A673 (cell line): Measurements from ENCODE around the gene RNF167. TPM values are rescaled to one million over a fixed set of nuclear protein-coding genes. Genes with fewer than 3 reads are reported as not detected.

Source experiments
- BruUV-seq: library from RNA; stranded (reverse); fragments of 400-500 nt; replicated peaks from 2 replicates; lab custom pipeline; 2021; lab: Mats Ljungman, UMichigan
- CTCF ChIA-PET: fragments of 300-600 bp; sonication (Branson Sonifier 250); formaldehyde crosslinking; loops from one replicate; lab custom pipeline; 2022; ENCODE audit warnings: antibody characterized with exemption; lab: Charles Lee
- POLR2A ChIA-PET: fragments of 300-600 bp; sonication (Branson Sonifier 250); formaldehyde crosslinking; loops from one replicate; lab custom pipeline; 2022; ENCODE audit warnings: antibody characterized with exemption; ENCODE audit not compliant: low non-redundant PET; lab: Charles Lee
- DNase-seq: peaks from one replicate; pipeline ENCODE4 v3.0.0-alpha.2; 2015; ENCODE audit warnings: low spot score
- H3K27ac ChIP-seq: fragments of 200-600 bp; sonication (generic); 2 replicates; pipeline ENCODE4 v1.5.1; 2016; ENCODE audit warnings: mixed run types, low read depth, mild to moderate bottlenecking, mixed read lengths, antibody characterized with exemption, low read length; ENCODE audit not compliant: poor library complexity, severe bottlenecking
- H3K27me3 ChIP-seq: fragments of 200-600 bp; sonication (generic); replicated peaks from 2 replicates; pipeline ENCODE4 v1.6.1; 2017; ENCODE audit warnings: mixed run types, low read depth, mild to moderate bottlenecking, mixed read lengths, antibody characterized with exemption, low read length; ENCODE audit not compliant: insufficient read depth, poor library complexity
- H3K36me3 ChIP-seq: fragments of 200-600 bp; sonication (generic); 2 replicates; pipeline ENCODE4 v1.6.1; 2016; ENCODE audit warnings: mixed run types, mild to moderate bottlenecking, mixed read lengths, antibody characterized with exemption, low read length; ENCODE audit not compliant: insufficient read depth, poor library complexity, severe bottlenecking
- H3K4me1 ChIP-seq: fragments of 200-600 bp; sonication (generic); 2 replicates; pipeline ENCODE4 v1.6.1; 2017; ENCODE audit warnings: mixed run types, mild to moderate bottlenecking, mixed read lengths, antibody characterized with exemption, low read length; ENCODE audit not compliant: insufficient read depth, poor library complexity, severe bottlenecking
- H3K4me3 ChIP-seq: fragments of 200-600 bp; sonication (generic); 2 replicates; pipeline ENCODE4 v1.5.1; 2016; ENCODE audit warnings: low read depth, mixed run types, mild to moderate bottlenecking, mixed read lengths, low read length; ENCODE audit not compliant: poor library complexity, severe bottlenecking
- H3K9me3 ChIP-seq: fragments of 200-600 bp; sonication (generic); 2 replicates; pipeline ENCODE4 v1.6.1; 2016; ENCODE audit warnings: mixed run types, low read depth, mild to moderate bottlenecking, mixed read lengths, antibody characterized with exemption, low read length; ENCODE audit not compliant: poor library complexity, severe bottlenecking
- CTCF ChIP-seq: fragments of 300-800, 200-600 bp; sonication (generic); conservative IDR thresholded peaks from 2 replicates; pipeline ENCODE4 v1.5.1; 2017; ENCODE audit warnings: low read depth, mild to moderate bottlenecking, antibody characterized with exemption, low read length, moderate library complexity, mixed read lengths
- EZH2 ChIP-seq: fragments of 200-600 bp; sonication (generic); IDR thresholded peaks from 2 replicates; pipeline ENCODE4 v1.6.1; 2017; ENCODE audit warnings: borderline replicate concordance, low read depth, mild to moderate bottlenecking, mixed read lengths, antibody characterized with exemption, low read length; ENCODE audit not compliant: poor library complexity, severe bottlenecking
- intact Hi-C: fragments of 100-400 bp; cut with micrococcal nuclease; formaldehyde crosslinking; loops from one replicate; pipeline ENCODE4 v1.10.0; 2022; ENCODE audit not compliant: unreplicated experiment
- total RNA-seq: library from RNA; stranded (reverse); gene quantifications from 2 replicates; pipeline ENCODE4 v1.2.3, GENCODE V29; 2021

The RNF167 gene
- total RNA-seq, 1 experiment from 2014 or later = 77.3 TPM

GRCh38 chr17:4950075-4950745 lies 10.1 kb downstream of the RNF167 start:
- intact Hi-C loops = no loop called here
- Histone ChIP-seq H3K9me3 (no peaks in the 10 kb centered on the region), H3K4me1 (peaks cover 25% of the 10 kb centered on the region), H3K4me3 (peak overlapping the region; percentile 100), H3K27ac (peak overlapping the region; percentile 99), H3K36me3 (peaks cover 18% of the 10 kb centered on the region), H3K27me3 (no peaks in the 10 kb centered on the region)
- no peak for TF ChIP-seq CTCF
- no peak for TF ChIP-seq EZH2
- no peak for DNase-seq
- ChIA-PET CTCF (no interaction called here), POLR2A (no interaction called here)
- no TSS peak for BruUV-seq

- TF ChIP-seq EZH2 (no peak), CTCF (no peak)
- peaks cover 13% of the 10 kb centered on the region for H3K36me3 ChIP-seq
- POLR2A ChIA-PET = no interaction called here
- no peak for DNase-seq
- no TSS peak for BruUV-seq
- H3K27ac ChIP-seq = peak within 1 kb of the TSS; percentile 99
- CTCF ChIA-PET = no interaction called here
- no peaks in the 10 kb centered on the region for H3K9me3 ChIP-seq
- intact Hi-C loops = no loop called here
- H3K27me3 ChIP-seq = no peaks in the 10 kb centered on the region
- H3K4me1 ChIP-seq = peaks cover 20% of the 10 kb centered on the region
- H3K4me3 ChIP-seq = peak within 1 kb of the TSS; percentile 100
These were observed 10.7 kb downstream of the RNF167 start, which contains the start of gene ENO3 for GRCh38 chr17:4950746-4951204. ENO3 (plus strand) TSS chr17:4951119; CDS start chr17:4951830, 711 bp downstream.

- no peak for TF ChIP-seq CTCF
- BruUV-seq = no TSS peak
- POLR2A ChIA-PET = interaction anchor here (0.6 kb wide), 1 partner anchor 16 kb away, joined by 3 read pairs; the partner anchor contains the start of gene SPAG7
- no peak overlapping the region for H3K27ac ChIP-seq
- H3K36me3 ChIP-seq = peaks cover 6% of the 10 kb centered on the region
- no peak overlapping the region for H3K4me3 ChIP-seq
- intact Hi-C loops = no loop called here
- CTCF ChIA-PET = no interaction called here
- H3K4me1 ChIP-seq = peaks cover 13% of the 10 kb centered on the region
- no peak for DNase-seq
- no peaks in the 10 kb centered on the region for H3K9me3 ChIP-seq
- H3K27me3 ChIP-seq = no peaks in the 10 kb centered on the region
These were observed 11.4 kb downstream of the RNF167 start for GRCh38 chr17:4951486-4951885.
